CD4-positive, alpha-beta T cell treated with Interferon alpha-2 for 1 hour (primary cell): Measurements from ENCODE around the gene CGAS.
"Not testable (repeated sequence)": the region's sequence is repeated elsewhere in the genome, so short reads cannot be mapped to it uniquely, and the experiment has no call there.

Experiments used
- DNase-seq, 2 donors: peaks; one replicate each; pipeline ENCODE4 v3.0.0-alpha.2; 2020 to 2022

CGAS gene

DNA sequence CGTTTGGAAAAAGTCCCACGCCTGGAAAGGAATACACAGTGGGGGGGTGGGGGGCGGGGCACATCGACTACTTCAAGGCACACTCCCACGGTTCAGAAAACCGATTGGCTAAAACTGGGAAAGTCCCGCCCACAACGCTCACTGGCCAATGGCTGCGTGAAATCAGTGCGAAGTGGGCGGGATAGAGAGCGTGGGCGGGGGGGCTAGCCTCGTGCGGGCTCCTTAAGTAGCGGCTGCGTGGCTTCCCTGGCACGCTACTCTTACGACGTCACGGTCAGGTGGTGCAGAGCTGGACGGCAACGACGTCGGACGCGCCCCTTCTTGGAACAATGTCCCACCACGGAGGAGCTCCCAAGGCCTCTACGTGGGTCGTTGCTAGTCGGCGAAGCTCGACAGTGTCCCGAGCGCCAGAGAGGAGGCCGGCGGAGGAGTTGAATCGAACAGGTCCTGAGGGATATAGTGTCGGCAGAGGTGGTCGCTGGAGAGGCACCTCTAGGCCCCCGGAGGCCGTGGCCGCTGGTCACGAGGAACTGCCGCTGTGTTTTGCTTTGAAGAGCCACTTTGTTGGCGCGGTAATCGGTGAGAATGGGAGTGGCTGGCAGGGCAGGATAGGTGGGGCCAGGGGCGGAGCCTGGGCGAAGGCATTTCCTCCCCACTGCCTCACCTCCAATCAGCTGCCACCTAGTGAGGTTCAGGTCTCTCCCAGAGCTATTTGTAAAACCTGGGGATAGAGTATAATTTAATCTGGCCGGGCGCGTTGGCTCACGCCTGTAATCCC lies 57.3 kb downstream of the CGAS start, which contains the start of gene DDX43:
Gene DDX43, plus strand, starts transcription at position 252 of the 778 bp plus-strand sequence. Its CDS starts 78 bp downstream, at position 330.
- peak; percentile 76 to 84 for DNase-seq

DNA sequence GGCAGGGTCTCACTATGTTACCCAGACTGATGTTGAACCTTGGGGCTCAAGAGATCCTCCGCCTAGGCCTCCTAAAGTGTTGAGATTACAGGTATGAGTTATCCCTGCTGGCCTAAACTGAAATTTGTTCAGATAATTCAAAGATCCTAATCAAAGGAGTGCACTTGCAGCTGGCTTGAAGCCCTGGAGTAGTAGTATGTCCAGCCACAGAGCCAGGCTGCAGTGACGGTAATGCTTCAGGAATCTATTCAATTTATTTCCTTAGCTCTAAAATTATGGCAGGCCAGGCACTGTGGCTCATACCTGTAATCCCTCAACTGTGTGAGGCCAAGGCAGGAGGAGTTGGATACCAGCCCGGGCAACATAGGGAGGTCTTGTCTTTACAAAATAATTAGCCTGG lies 58.8 kb downstream of the CGAS start:
- DNase-seq, result no peak

DNA sequence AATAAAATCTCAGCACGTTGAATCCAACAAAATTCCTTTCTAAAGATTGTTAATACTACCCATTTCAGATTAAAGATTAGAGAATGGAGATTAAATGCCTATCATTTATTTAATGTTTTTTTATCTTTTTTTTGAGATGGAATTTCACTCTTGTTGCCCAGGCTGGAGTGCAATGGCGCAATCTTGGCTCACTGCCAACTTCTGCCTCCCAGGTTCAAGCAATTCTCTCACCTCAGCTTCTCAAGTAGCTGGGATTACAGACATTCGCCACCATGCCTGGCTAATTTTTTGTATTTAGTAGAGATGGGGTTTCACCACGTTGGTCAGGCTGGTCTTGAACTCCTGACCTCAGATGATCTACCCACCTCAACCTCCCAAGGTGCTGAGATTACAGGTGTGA lies 59.9 kb downstream of the CGAS start:
- not testable (repeated sequence) for DNase-seq

DNA sequence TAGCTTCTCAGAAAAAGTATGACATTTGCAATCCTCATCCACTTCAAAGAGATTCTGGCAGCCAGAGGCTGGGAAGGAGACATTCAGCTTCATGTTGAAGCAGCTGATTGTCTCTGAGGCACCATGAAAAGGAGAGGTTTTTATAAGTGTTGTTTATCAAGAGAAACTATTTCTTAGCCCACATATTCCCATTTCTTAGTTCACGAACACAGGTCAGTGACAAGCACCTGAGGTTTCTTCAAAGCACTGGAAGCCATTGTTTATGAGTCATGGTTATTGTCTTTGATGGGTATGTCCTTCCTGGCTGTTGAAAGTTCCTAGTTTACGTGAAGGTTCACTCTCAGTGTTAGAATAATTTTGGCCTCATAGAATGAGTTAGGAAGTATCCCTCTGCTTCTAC lies 60.4 kb downstream of the CGAS start:
- peak in 1 of 2 donors; percentile 33 for DNase-seq

DNA sequence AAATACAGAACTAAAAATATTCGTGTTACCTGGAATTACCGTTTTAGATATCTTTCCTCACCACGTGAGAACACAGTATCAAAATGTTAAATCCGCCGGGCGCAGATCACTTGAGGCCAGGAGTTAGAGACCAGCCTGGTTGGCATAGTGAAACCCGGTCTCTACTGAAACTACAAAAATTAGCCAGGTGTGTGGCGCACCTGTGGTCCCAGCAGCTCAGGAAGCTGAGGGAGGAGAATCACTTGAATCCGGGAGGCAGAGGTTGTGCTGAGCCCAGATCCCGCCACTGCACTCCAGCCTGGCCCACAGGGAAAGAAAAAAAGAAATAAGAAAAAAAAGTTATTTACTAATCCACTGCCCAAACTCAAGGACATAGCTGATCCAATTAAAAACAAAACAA lies 62.2 kb downstream of the CGAS start:
- DNase-seq, result no peak

DNA sequence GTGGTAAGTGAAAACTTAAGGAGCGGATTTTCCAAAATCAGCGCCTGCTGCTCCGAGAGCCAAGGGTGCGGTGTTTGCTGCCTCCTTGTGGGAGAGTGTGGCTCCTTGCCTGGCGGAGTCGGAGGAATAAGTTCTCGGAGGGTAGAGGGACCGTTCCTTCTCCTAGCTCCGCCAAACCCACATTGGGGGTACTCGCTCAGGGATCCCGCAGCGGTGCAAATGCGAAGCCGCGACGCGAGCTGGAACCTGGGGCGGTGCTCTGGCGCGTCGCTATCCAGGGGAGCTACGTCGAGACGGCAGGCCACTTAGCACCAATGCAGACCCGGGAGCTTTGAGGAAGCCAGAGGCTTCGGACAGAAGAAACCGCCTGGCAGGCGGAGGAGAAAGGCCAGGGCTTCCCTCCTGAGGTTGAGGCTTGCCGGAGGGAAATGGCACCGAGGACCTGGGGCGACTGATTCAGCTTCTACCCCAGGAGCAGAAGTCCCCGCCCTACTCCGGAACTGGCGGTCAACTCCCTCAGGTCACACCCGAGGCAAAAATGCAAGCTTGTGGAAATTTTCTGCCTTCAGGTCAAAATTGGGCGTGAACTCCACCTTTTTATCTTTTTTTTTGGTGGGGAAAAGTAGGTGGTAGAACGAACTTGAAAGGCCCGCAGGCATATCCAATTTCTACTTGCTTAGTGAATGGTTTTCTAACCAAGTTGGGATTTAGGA lies 63.1 kb downstream of the CGAS start:
- DNase-seq, result peak; percentile 47 to 72

DNA sequence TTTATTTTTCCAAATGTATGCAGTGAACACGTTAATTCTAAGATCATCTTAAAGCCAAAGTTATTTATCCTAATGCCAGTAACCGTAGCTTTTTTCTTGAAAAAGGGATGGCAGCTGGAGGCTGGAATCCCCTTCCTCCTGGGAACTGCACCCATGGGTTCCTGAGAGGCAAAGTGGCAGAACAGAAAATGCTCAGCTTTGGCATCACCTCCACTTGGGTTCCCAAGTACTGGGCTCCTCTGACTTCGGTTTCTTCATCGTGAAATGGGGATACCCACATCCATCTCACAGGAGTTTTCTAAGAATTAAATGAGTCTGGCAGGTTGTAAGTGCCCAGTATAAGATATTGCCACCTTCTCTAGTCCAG lies 63.7 kb downstream of the CGAS start:
- no peak for DNase-seq

DNA sequence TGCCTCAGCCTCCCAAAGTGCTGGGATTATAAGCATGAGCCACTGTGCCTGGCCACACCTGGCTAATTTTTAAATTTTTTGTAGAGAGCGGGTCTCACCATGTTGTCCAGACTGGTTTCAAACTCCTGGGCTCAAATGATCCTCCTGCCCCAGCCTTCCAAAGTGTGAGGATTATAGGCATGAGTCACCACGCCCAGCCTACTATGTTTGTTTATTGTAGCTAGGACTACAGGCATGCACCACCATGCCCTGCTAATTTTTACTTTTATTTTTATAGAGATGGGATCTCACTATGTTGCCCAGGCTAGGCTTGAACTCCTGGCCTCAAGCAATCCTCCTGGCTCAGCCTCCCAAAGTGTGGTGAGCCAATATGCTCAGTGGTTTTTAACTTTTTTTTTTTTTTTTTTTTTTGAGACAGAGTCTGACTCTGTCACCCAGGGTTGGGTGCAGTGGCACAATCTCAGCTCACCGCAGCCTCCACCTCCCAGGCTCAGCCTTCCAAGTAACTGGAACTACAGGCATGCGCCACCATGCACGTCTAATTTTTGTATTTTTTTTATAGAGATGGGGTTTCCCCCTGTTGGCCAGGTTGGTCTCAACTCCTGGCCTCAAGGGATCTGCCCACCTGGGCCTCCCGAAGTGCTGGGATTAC lies 69.5 kb downstream of the CGAS start:
- DNase-seq, result no peak

DNA sequence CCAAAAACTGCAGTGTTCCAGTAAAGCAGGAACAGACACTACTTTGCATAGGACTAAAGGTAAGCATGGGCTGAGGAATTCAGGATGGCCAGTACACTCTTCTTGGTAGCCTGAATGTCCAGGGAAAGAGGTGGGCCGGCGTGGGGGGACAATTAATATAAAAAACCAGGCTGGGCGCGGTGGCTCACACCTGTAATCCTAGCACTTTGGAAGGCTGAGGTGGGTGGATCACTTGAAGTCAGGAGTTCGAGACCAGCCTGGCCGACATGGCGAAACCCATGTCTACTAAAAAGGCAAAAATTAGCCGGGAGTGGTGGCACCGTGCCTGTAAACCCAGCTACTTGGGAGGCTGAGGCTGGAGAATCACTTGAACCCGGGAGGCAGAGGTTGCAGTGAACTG lies 70.6 kb downstream of the CGAS start:
- DNase-seq, result not testable (repeated sequence)

DNA sequence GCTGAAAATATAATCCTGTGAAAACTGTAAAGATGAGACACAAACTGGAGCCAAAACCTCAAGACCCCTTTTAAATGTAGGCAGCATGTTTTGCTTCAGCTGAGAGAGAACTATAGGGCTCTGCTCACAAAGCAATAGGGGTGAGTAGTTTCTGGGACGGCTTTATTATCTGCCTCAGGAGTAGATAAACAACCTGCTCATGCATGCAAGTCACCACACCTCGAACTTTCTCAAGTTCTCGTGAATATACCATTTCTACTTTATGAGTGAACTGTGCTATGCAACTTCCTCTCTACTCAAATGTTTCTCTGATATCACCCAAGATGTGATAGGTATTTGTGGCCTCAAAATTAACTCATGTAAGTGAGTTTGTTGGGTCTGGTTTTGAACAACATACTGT lies 74.9 kb downstream of the CGAS start:
- no peak for DNase-seq

DNA sequence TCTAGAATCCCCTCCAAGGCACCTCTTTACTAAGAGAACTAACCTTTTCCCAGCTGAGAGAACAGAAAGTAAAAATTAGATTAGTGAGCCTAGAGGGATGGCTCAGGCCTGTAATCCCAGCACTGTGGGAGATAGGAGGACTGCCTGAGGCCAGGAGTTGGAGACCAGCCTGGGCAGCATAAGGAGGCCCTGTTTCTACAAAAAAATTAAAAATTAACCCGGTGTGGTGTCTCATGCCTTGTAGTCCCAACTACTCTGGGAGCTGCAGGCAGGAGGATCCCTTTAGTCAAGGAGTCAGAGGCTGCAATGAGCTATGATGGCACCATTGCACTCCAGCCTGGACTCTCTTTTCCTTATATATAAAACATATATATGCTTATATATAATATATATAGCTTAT lies 76.9 kb downstream of the CGAS start:
- no peak for DNase-seq
